GM18498 (cell line): ENCODE data around the gene CD79A.

ENCODE experiments used
- ATAC-seq: cut with Tn5 transposase; IDR thresholded peaks from one replicate; pipeline ENCODE4 v1.9.1; 2021; ENCODE audit warnings: mild to moderate bottlenecking, moderate library complexity; ENCODE audit not compliant: unreplicated experiment

Gene CD79A

GRCh38 chr19:41917676-41918075, 40.6 kb downstream of the CD79A start:
- ATAC-seq, result no peak

- no peak for ATAC-seq
Measured at GRCh38 chr19:41918095-41918494, 41.0 kb downstream of the CD79A start.

GRCh38 chr19:41918653-41919244, 41.7 kb downstream of the CD79A start:
- ATAC-seq, result no peak

- ATAC-seq, result no peak
Measured at GRCh38 chr19:41919948-41920712, 43.1 kb downstream of the CD79A start.

- no peak for ATAC-seq
Measured at GRCh38 chr19:41920882-41921576, 44.0 kb downstream of the CD79A start.

GRCh38 chr19:41921577-41922576, 44.8 kb downstream of the CD79A start:
- no peak for ATAC-seq

- ATAC-seq, result no peak
Measured at GRCh38 chr19:41922585-41922984, 45.5 kb downstream of the CD79A start.

GRCh38 chr19:41923045-41923788, 46.1 kb downstream of the CD79A start:
- ATAC-seq, result no peak

- no peak for ATAC-seq
Measured at GRCh38 chr19:41924151-41925145, 47.4 kb downstream of the CD79A start.

GRCh38 chr19:41925208-41926003, 48.3 kb downstream of the CD79A start:
- no peak for ATAC-seq

GRCh38 chr19:41926028-41926762, 49.1 kb downstream of the CD79A start:
- ATAC-seq, result no peak

- ATAC-seq, result no peak
Measured at GRCh38 chr19:41926763-41927496, 49.9 kb downstream of the CD79A start.

GRCh38 chr19:41927497-41928192, 50.6 kb downstream of the CD79A start:
- ATAC-seq, result no peak

GRCh38 chr19:41928221-41928683, 51.2 kb downstream of the CD79A start, which contains the start of gene ERFL:
Gene ERFL, minus strand, starts transcription at chr19:41928449. Its CDS starts 15,530 bp downstream, at chr19:41912919.
- ATAC-seq, result no peak

- ATAC-seq, result no peak
Measured at GRCh38 chr19:41928754-41929535, 51.9 kb downstream of the CD79A start.
